ENCODE data around the gene OR8G1. TPM values are rescaled to one million over a fixed set of nuclear protein-coding genes. Genes with fewer than 3 reads are reported as not detected.

OR8G1 gene
- total RNA-seq, 1 experiment from 2014 or later, result not detected

- intact Hi-C loops (cut with micrococcal nuclease; ENCODE audit: unreplicated experiment), result no loop called here
- H3K4me3 ChIP-seq (ENCODE audit: low read depth in 2 of 2, low read length in 2 of 2), result no peak overlapping the region
- POLR2A ChIA-PET, result no interaction called here
Observed at GRCh38 chr11:124277207-124277606, 36.3 kb downstream of the OR8G1 start.

DNA sequence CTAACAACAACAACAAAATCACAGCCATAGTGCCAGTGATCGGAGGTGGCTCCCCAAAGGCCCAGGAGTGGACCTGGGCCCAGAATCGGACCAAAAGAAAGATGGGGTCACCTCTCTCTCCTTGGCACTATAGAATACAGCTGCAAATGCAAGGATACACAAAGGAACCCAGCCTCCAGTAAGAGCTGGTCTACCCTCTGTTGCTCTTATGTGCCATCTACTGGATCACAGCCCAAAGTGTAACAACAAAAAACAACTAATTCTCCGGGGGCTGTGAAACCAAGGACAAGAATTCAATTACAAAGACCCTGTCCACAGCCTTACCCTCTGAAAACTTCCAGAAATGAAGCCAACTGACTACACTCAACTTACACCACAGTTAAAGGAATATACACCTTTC lies 36.9 kb downstream of the OR8G1 start:
- no peaks in the 10 kb centered on the region for H3K27me3 ChIP-seq (ENCODE audit: control insufficient read depth, insufficient read depth, low read length)
- BruUV-seq (replicated peaks), result no TSS peak
- DNase-seq (ENCODE audit: low read depth, low spot score) (no peak), ATAC-seq (no peak)
- intact Hi-C loops (cut with micrococcal nuclease; ENCODE audit: unreplicated experiment) (no loop called here), in situ Hi-C loops (cut with HindIII; ENCODE audit: low pct_unique_long_range_greater_than_20kb, low sequenced_read_pairs) (no loop called here)
- ChIA-PET POLR2A (no interaction called here), CTCF (no interaction called here)
- no peaks in the 10 kb centered on the region for H3K4me1 ChIP-seq (ENCODE audit: control insufficient read depth, insufficient read depth, low read length)
- TF ChIP-seq, protein P1, sequence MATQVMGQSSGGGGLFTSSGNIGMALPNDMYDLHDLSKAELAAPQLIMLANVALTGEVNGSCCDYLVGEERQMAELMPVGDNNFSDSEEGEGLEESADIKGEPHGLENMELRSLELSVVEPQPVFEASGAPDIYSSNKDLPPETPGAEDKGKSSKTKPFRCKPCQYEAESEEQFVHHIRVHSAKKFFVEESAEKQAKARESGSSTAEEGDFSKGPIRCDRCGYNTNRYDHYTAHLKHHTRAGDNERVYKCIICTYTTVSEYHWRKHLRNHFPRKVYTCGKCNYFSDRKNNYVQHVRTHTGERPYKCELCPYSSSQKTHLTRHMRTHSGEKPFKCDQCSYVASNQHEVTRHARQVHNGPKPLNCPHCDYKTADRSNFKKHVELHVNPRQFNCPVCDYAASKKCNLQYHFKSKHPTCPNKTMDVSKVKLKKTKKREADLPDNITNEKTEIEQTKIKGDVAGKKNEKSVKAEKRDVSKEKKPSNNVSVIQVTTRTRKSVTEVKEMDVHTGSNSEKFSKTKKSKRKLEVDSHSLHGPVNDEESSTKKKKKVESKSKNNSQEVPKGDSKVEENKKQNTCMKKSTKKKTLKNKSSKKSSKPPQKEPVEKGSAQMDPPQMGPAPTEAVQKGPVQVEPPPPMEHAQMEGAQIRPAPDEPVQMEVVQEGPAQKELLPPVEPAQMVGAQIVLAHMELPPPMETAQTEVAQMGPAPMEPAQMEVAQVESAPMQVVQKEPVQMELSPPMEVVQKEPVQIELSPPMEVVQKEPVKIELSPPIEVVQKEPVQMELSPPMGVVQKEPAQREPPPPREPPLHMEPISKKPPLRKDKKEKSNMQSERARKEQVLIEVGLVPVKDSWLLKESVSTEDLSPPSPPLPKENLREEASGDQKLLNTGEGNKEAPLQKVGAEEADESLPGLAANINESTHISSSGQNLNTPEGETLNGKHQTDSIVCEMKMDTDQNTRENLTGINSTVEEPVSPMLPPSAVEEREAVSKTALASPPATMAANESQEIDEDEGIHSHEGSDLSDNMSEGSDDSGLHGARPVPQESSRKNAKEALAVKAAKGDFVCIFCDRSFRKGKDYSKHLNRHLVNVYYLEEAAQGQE (IDR thresholded peaks at IDR 0.05; ENCODE audit: insufficient read depth in 1 of 2, low read depth in 2 of 2, low read length in 1 of 2), result no peak
- TF ChIP-seq POLR2AphosphoS5 (IDR thresholded peaks at IDR 0.05; ENCODE audit: low read depth, low read length) (no peak), TCF7L2 (IDR thresholded peaks at IDR 0.05; ENCODE audit: low read depth, low read length) (no peak), SIN3A (IDR thresholded peaks at IDR 0.05; ENCODE audit: borderline replicate concordance, insufficient read depth, low read depth, low read length) (no peak), CTCF (IDR thresholded peaks at IDR 0.05) (no peak)
- no peak overlapping the region for H3K4me3 ChIP-seq (ENCODE audit: low read depth in 2 of 2, low read length in 2 of 2)
- H3K36me3 ChIP-seq (ENCODE audit: control insufficient read depth, insufficient read depth, low read length), result no peaks in the 10 kb centered on the region
- H3K9me3 ChIP-seq (ENCODE audit: control insufficient read depth, insufficient read depth, low read depth, low read length), result no peaks in the 10 kb centered on the region
- no peak overlapping the region for H3K27ac ChIP-seq (ENCODE audit: low read length)

More at GRCh38 chr11:124277207-124277606, 36.3 kb downstream of the OR8G1 start:
- CTCF ChIA-PET, result no interaction called here
- no TSS peak for BruUV-seq (replicated peaks)
- Histone ChIP-seq H3K27ac (ENCODE audit: low read length) (no peak overlapping the region), H3K27me3 (ENCODE audit: control insufficient read depth, insufficient read depth, low read length) (no peaks in the 10 kb centered on the region), H3K9me3 (ENCODE audit: control insufficient read depth, insufficient read depth, low read depth, low read length) (no peaks in the 10 kb centered on the region), H3K36me3 (ENCODE audit: control insufficient read depth, insufficient read depth, low read length) (no peaks in the 10 kb centered on the region), H3K4me1 (ENCODE audit: control insufficient read depth, insufficient read depth, low read length) (no peaks in the 10 kb centered on the region)
- ATAC-seq (no peak), DNase-seq (ENCODE audit: low read depth, low spot score) (no peak)
- in situ Hi-C loops (cut with HindIII; ENCODE audit: low pct_unique_long_range_greater_than_20kb, low sequenced_read_pairs), result no loop called here
- TF ChIP-seq SIN3A (IDR thresholded peaks at IDR 0.05; ENCODE audit: borderline replicate concordance, insufficient read depth, low read depth, low read length) (no peak), POLR2AphosphoS5 (IDR thresholded peaks at IDR 0.05; ENCODE audit: low read depth, low read length) (no peak), CTCF (IDR thresholded peaks at IDR 0.05) (no peak), TCF7L2 (IDR thresholded peaks at IDR 0.05; ENCODE audit: low read depth, low read length) (no peak)
- TF ChIP-seq, protein P1 (IDR thresholded peaks at IDR 0.05; ENCODE audit: insufficient read depth in 1 of 2, low read depth in 2 of 2, low read length in 1 of 2), result no peak

All from Panc1 (cell line).